Panc1 (cell line): ENCODE measurements around the gene MACC1. TPM values are rescaled to one million over a fixed set of nuclear protein-coding genes. Genes with fewer than 3 reads are reported as not detected.

Source experiments
- ATAC-seq: fragments of 200-7000 bp; cut with Tn5 transposase; 2 replicates; pipeline ENCODE4 v1.9.1; 2020; ENCODE audit warnings: mild to moderate bottlenecking, moderate library complexity
- BruUV-seq: library from RNA; stranded (reverse); fragments of 400-500 nt; replicated peaks from 2 replicates; lab custom pipeline; 2021; lab: Mats Ljungman, UMichigan
- CTCF ChIA-PET: fragments of 300-600 bp; sonication (Branson Sonifier 250); formaldehyde crosslinking; loops from one replicate; lab custom pipeline; 2022; ENCODE audit warnings: antibody characterized with exemption; lab: Charles Lee
- POLR2A ChIA-PET: fragments of 300-600 bp; sonication (Branson Sonifier 250); formaldehyde crosslinking; loops from one replicate; lab custom pipeline; 2022; ENCODE audit warnings: antibody characterized with exemption; lab: Charles Lee
- DNase-seq: peaks from one replicate; pipeline ENCODE4 v3.0.0-alpha.2; 2010; ENCODE audit warnings: low read depth, low spot score
- H3K27ac ChIP-seq: 2 replicates; pipeline ENCODE4 v1.5.1; 2011; ENCODE audit warnings: mild to moderate bottlenecking, low read length, inconsistent platforms
- H3K27me3 ChIP-seq: fragments of 200-500 bp; sonication (Bioruptor generic); 2 replicates; pipeline ENCODE4 v1.6.0; 2014; ENCODE audit warnings: low read length, inconsistent platforms; ENCODE audit not compliant: control insufficient read depth, insufficient read depth
- H3K36me3 ChIP-seq: fragments of 200-500 bp; sonication (Bioruptor generic); 2 replicates; pipeline ENCODE4 v1.5.1; 2014; ENCODE audit warnings: inconsistent platforms, mild to moderate bottlenecking, low read length, moderate library complexity; ENCODE audit not compliant: control insufficient read depth, insufficient read depth
- H3K4me1 ChIP-seq: 2 replicates; pipeline ENCODE4 v1.5.1; 2011; ENCODE audit warnings: inconsistent platforms, mild to moderate bottlenecking, low read length, moderate library complexity; ENCODE audit not compliant: control insufficient read depth, insufficient read depth
- H3K4me3 ChIP-seq, 2 experiments: 2 replicates each; pipeline ENCODE4 v1.5.1; 2011 to 2012; ENCODE audit warnings: low read depth in 2 of 2, low read length in 2 of 2, mild to moderate bottlenecking in 2 of 2, inconsistent platforms in 1 of 2, moderate library complexity in 1 of 2
- H3K9me3 ChIP-seq: fragments of 200-500 bp; sonication (Bioruptor generic); 2 replicates; pipeline ENCODE4 v1.5.1; 2014; ENCODE audit warnings: low read depth, mild to moderate bottlenecking, inconsistent platforms, low read length, moderate library complexity; ENCODE audit not compliant: control insufficient read depth, insufficient read depth
- CTCF ChIP-seq: fragments of 450-650 bp; IDR thresholded peaks from 2 replicates; pipeline ENCODE4 v1.5.1; 2017; ENCODE audit warnings: mild to moderate bottlenecking
- POLR2AphosphoS5 ChIP-seq: IDR thresholded peaks from 2 replicates; pipeline ENCODE4 v1.6.1; 2012; ENCODE audit warnings: mild to moderate bottlenecking, low read depth, low read length, moderate library complexity
- SIN3A ChIP-seq: IDR thresholded peaks from 2 replicates; pipeline ENCODE4 v1.6.1; 2012; ENCODE audit warnings: low read depth, mild to moderate bottlenecking, low read length, moderate library complexity, borderline replicate concordance; ENCODE audit not compliant: insufficient read depth
- TCF7L2 ChIP-seq: IDR thresholded peaks from 2 replicates; pipeline ENCODE4 v1.6.1; 2011; ENCODE audit warnings: mild to moderate bottlenecking, low read depth, low read length, inconsistent platforms
- in situ Hi-C: cut with HindIII; loops from 2 replicates; pipeline ENCODE4 v1.10.0; 2016; ENCODE audit warnings: low sequenced_read_pairs, low pct_unique_long_range_greater_than_20kb
- intact Hi-C: fragments of 100-400 bp; cut with micrococcal nuclease; formaldehyde crosslinking; loops from one replicate; pipeline ENCODE4 v1.10.0; 2022; ENCODE audit not compliant: unreplicated experiment
- total RNA-seq: library from RNA; stranded (reverse); gene quantifications from one replicate; pipeline ENCODE4 v1.2.1, GENCODE V29; 2021; ENCODE audit not compliant: unreplicated experiment
- TF ChIP-seq, protein P1 (sequence below), 2 experiments: IDR thresholded peaks; 2 replicates each; pipeline ENCODE4 v1.6.1; 2011 to 2012; ENCODE audit warnings: low read depth in 2 of 2, control low read depth in 1 of 2, low read length in 1 of 2, mild to moderate bottlenecking in 1 of 2, moderate library complexity in 1 of 2; ENCODE audit not compliant: insufficient read depth in 1 of 2

MACC1 gene
- total RNA-seq, 1 experiment from 2014 or later = 0.08 TPM

DNA sequence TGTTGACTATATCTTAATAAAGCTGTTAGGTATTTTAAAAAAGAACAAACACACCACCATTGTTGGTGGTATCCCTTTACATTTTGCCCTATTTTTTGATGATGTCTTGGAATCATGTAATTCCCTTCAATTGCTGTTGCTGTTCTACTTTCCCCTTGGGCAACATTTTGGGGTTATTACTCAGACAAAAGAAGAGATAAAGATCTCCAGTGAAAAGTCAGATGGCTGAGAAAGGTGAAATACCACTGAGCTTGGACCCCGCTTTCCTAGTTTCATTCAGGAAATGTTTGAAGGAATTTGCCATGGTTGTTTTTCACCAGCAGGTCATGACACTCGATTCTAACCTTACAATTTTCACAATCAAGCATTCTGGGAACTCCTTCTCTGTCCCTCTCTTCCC, 84.6 kb downstream of the MACC1 start:
- in situ Hi-C loops (no loop called here), intact Hi-C loops (no loop called here)
- H3K4me3 ChIP-seq = no peak overlapping the region
- no peaks in the 10 kb centered on the region for H3K4me1 ChIP-seq
- ChIA-PET CTCF (interaction anchor here (0.5 kb wide), 1 partner anchor 212 kb away, joined by 3 read pairs; no protein-coding TSS in a partner anchor), POLR2A (no interaction called here)
- no peak overlapping the region for H3K27ac ChIP-seq
- TF ChIP-seq CTCF = no peak
- TF ChIP-seq SIN3A = no peak
- TF ChIP-seq, protein P1, sequence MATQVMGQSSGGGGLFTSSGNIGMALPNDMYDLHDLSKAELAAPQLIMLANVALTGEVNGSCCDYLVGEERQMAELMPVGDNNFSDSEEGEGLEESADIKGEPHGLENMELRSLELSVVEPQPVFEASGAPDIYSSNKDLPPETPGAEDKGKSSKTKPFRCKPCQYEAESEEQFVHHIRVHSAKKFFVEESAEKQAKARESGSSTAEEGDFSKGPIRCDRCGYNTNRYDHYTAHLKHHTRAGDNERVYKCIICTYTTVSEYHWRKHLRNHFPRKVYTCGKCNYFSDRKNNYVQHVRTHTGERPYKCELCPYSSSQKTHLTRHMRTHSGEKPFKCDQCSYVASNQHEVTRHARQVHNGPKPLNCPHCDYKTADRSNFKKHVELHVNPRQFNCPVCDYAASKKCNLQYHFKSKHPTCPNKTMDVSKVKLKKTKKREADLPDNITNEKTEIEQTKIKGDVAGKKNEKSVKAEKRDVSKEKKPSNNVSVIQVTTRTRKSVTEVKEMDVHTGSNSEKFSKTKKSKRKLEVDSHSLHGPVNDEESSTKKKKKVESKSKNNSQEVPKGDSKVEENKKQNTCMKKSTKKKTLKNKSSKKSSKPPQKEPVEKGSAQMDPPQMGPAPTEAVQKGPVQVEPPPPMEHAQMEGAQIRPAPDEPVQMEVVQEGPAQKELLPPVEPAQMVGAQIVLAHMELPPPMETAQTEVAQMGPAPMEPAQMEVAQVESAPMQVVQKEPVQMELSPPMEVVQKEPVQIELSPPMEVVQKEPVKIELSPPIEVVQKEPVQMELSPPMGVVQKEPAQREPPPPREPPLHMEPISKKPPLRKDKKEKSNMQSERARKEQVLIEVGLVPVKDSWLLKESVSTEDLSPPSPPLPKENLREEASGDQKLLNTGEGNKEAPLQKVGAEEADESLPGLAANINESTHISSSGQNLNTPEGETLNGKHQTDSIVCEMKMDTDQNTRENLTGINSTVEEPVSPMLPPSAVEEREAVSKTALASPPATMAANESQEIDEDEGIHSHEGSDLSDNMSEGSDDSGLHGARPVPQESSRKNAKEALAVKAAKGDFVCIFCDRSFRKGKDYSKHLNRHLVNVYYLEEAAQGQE (IDR thresholded peaks at IDR 0.05; ENCODE audit: insufficient read depth in 1 of 2, low read depth in 2 of 2, low read length in 1 of 2) = no peak
- no peak for TF ChIP-seq POLR2AphosphoS5
- TF ChIP-seq TCF7L2 = no peak
- H3K27me3 ChIP-seq = no peaks in the 10 kb centered on the region
- no peaks in the 10 kb centered on the region for H3K9me3 ChIP-seq
- no peaks in the 10 kb centered on the region for H3K36me3 ChIP-seq
- no peak for ATAC-seq
- no TSS peak for BruUV-seq
- DNase-seq = no peak

DNA sequence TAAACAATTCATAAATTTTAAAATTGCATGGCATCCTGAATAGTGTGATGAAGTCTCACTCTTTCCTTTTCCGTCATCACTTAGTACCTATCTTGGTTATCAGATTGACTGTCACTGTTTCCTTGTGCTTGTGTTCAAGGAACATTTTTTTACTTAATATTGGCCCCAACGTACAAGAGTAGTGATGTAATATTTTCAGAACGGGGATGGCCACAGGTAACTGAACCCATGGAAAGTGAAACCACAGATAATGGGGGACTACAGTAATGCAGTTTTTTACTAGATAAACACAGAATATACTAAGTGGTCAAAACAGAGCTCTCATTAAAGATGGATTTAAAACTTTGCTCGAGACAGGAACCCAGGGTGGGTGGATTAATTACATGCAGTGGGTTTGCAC, 85.4 kb downstream of the MACC1 start:
- ChIA-PET POLR2A (no interaction called here), CTCF (interaction anchor here (0.5 kb wide), 1 partner anchor 212 kb away, joined by 3 read pairs; no protein-coding TSS in a partner anchor)
- intact Hi-C loops = no loop called here
- no peaks in the 10 kb centered on the region for H3K4me1 ChIP-seq
- ATAC-seq (no peak), DNase-seq (no peak)
- H3K27ac ChIP-seq = no peak overlapping the region
- no peaks in the 10 kb centered on the region for H3K9me3 ChIP-seq
- in situ Hi-C loops = no loop called here
- no TSS peak for BruUV-seq
- no peaks in the 10 kb centered on the region for H3K36me3 ChIP-seq
- TF ChIP-seq, protein P1 (IDR thresholded peaks at IDR 0.05; ENCODE audit: insufficient read depth in 1 of 2, low read depth in 2 of 2, low read length in 1 of 2) = no peak
- TF ChIP-seq POLR2AphosphoS5 (no peak), CTCF (no peak)
- no peak overlapping the region for H3K4me3 ChIP-seq
- H3K27me3 ChIP-seq = no peaks in the 10 kb centered on the region
